Gastroesophageal sphincter (tissue), 4 donors: ENCODE measurements around the gene FYN. TPM values are rescaled to one million over a fixed set of nuclear protein-coding genes. Genes with fewer than 3 reads are reported as not detected.

Experiments used
- ATAC-seq: fragments of 150-250 bp; one replicate; pipeline ENCODE4 v1.9.1; 2016; ENCODE audit warnings: mild to moderate bottlenecking, moderate library complexity
- H3K27ac ChIP-seq, 4 donors: fragments of 200-600 bp; sonication (generic) in 3 of 4; 1 replicate in 3 of 4; 2 replicates in 1 of 4; pipeline ENCODE4 v1.5.1; 2016 to 2019
- H3K27me3 ChIP-seq: fragments of 200-600 bp; sonication (generic); one replicate; pipeline ENCODE4 v1.5.1; 2019
- H3K36me3 ChIP-seq, 2 donors: fragments of 200-600 bp; sonication (generic); one replicate each; pipeline ENCODE4 v1.5.1; 2019; ENCODE audit warnings: control low read depth in 1 of 2
- H3K4me1 ChIP-seq, 3 donors: fragments of 200-600 bp; sonication (generic); 1 replicate in 2 of 3; 2 replicates in 1 of 3; pipeline ENCODE4 v1.5.1; 2016 to 2019; ENCODE audit warnings: control low read depth in 2 of 3
- H3K4me3 ChIP-seq, 2 donors: fragments of 200-600 bp; sonication (generic); one replicate each; pipeline ENCODE4 v1.5.1; 2019; ENCODE audit warnings: mild to moderate bottlenecking in 1 of 2, moderate library complexity in 1 of 2
- H3K9me3 ChIP-seq, 3 donors: fragments of 200-600 bp; sonication (generic); one replicate each; pipeline ENCODE4 v1.5.1; 2017 to 2019; ENCODE audit warnings: control low read depth in 2 of 3
- EP300 ChIP-seq: sonication (generic); formaldehyde crosslinking; IDR thresholded peaks from one replicate; pipeline ENCODE4 v1.6.1; 2017; ENCODE audit warnings: antibody characterized with exemption, mild to moderate bottlenecking
- POLR2A ChIP-seq, 2 donors: fragments of 450-650 bp; IDR thresholded peaks; one replicate each; pipeline ENCODE4 v1.6.1; 2017; ENCODE audit warnings: antibody characterized with exemption in 2 of 2, mild to moderate bottlenecking in 2 of 2, moderate library complexity in 1 of 2
- POLR2AphosphoS5 ChIP-seq: sonication (generic); formaldehyde crosslinking; IDR thresholded peaks from one replicate; pipeline ENCODE4 v1.6.1; 2017; ENCODE audit warnings: antibody characterized with exemption
- WGBS, 2 donors: methylation state at CpG; one replicate each; pipeline ENCODE4 v1.1.5; 2018; ENCODE audit warnings: low coverage in 1 of 2; 5-methylcytosine and 5-hydroxymethylcytosine counted together
- total RNA-seq, 4 donors: library from RNA; depleted of rRNA; stranded (reverse); fragments of >200 nt; gene quantifications; one replicate each; pipeline ENCODE4 v1.1.0, GENCODE V29; 2016
- TF ChIP-seq, protein P1 (sequence below), 4 experiments: fragments of 200-600 bp in 2 of 4; fragments of 450-650 bp in 2 of 4; sonication (generic) in 1 of 4; IDR thresholded peaks; one replicate each; pipeline ENCODE4 v1.5.1; 2017 to 2019; ENCODE audit warnings: antibody characterized with exemption in 4 of 4, mild to moderate bottlenecking in 2 of 4, moderate library complexity in 2 of 4

The FYN gene
- total RNA-seq, 4 donors from 2014 or later: 58.6 to 101 (median 69.9) TPM

DNA sequence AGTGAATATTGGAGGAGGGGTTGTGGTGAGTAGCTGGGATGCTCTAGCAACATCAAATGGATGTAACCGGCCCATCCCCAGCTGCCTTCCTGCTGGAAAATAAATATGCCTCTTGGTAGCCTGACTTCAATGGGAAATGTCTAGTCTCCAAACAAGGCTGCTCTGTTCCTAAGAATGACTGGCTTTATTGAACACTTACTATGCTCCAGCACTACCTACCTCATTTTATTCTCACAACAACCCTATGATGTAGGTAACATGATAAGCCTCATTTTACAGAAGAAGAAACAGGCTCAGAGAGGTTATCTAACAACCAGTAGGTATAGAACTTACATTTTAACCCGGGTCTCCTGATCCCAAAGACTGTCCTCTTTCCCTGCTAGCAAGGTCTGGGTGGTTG is 93.6 kb downstream of the FYN start:
- no peak for ATAC-seq
- 92 to 96% methylated on average over 2 of the region's 2 CpGs for WGBS, 2 donors
- Histone ChIP-seq H3K4me3 (no peak overlapping the region), H3K36me3 (no peaks in the 10 kb centered on the region), H3K9me3 (no peaks in the 10 kb centered on the region), H3K4me1 (peaks cover 0 to 56% (median 6%) of the 10 kb centered on the region in 3 donors), H3K27me3 (no peaks in the 10 kb centered on the region), H3K27ac (no peak overlapping the region)
- no peak for TF ChIP-seq EP300
- TF ChIP-seq POLR2AphosphoS5: no peak
- no peak for TF ChIP-seq POLR2A (IDR thresholded peaks at IDR 0.05)
- TF ChIP-seq, protein P1, sequence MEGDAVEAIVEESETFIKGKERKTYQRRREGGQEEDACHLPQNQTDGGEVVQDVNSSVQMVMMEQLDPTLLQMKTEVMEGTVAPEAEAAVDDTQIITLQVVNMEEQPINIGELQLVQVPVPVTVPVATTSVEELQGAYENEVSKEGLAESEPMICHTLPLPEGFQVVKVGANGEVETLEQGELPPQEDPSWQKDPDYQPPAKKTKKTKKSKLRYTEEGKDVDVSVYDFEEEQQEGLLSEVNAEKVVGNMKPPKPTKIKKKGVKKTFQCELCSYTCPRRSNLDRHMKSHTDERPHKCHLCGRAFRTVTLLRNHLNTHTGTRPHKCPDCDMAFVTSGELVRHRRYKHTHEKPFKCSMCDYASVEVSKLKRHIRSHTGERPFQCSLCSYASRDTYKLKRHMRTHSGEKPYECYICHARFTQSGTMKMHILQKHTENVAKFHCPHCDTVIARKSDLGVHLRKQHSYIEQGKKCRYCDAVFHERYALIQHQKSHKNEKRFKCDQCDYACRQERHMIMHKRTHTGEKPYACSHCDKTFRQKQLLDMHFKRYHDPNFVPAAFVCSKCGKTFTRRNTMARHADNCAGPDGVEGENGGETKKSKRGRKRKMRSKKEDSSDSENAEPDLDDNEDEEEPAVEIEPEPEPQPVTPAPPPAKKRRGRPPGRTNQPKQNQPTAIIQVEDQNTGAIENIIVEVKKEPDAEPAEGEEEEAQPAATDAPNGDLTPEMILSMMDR (IDR thresholded peaks at IDR 0.05): no peak

DNA sequence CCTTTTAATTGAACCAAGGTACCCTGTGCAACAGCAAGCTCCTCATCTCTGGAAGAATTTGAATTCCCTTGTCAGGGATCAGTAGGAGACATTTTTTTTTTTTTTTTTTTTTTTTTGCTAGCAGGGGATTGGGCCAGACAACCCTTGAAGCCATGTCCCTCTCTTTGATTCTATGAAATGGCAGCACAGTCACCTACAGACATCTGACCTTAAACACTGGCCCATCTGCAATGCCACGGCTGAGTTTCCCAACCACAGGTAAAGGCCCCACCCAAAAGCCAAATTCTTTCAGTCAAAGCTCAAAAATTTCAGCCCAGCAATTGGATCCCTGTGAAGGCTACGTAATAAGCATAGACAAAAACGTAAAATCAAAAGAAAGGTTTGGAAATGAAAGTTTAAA is 94.2 kb downstream of the FYN start:
- peaks cover 0 to 53% (median 6%) of the 10 kb centered on the region in 3 donors for H3K4me1 ChIP-seq
- no peak for ATAC-seq
- H3K27me3 ChIP-seq: no peaks in the 10 kb centered on the region
- no peaks in the 10 kb centered on the region for H3K36me3 ChIP-seq
- WGBS, 2 donors: 97 to 100% methylated on average over 3 of the region's 3 CpGs
- no peak overlapping the region for H3K4me3 ChIP-seq
- TF ChIP-seq, protein P1 (IDR thresholded peaks at IDR 0.05): no peak
- no peak for TF ChIP-seq EP300
- TF ChIP-seq POLR2A (IDR thresholded peaks at IDR 0.05): no peak
- TF ChIP-seq POLR2AphosphoS5: no peak
- no peak overlapping the region for H3K27ac ChIP-seq
- no peaks in the 10 kb centered on the region for H3K9me3 ChIP-seq

DNA sequence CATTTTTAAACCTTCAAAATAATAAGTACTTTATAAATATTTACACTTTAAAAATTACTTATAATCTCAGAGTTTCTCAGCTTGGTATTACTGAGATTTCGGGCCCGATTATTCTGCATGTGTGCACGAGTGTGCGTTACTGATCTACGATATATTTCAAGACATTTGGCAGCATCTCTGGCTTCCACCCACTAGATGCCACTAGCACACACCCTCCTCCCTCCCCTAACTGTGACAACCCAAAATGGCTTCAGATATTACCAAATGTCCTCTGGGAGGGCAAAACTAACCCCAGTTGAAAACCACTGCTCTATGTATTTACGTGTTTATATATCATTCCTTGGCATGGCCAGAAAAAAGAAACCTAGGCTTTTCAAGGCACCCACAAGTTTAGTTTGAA is 95.9 kb downstream of the FYN start:
- WGBS, 2 donors: 80 to 87% methylated on average over 6 of the region's 6 CpGs
- Histone ChIP-seq H3K9me3 (no peaks in the 10 kb centered on the region), H3K27ac (peak overlapping the region in 2 of 4 donors; percentile 32 to 35), H3K36me3 (no peaks in the 10 kb centered on the region), H3K4me1 (peaks cover 0 to 45% (median 6%) of the 10 kb centered on the region in 3 donors), H3K27me3 (no peaks in the 10 kb centered on the region), H3K4me3 (no peak overlapping the region)
- no peak for ATAC-seq
- TF ChIP-seq EP300 (no peak), POLR2A (IDR thresholded peaks at IDR 0.05) (no peak), POLR2AphosphoS5 (no peak)

DNA sequence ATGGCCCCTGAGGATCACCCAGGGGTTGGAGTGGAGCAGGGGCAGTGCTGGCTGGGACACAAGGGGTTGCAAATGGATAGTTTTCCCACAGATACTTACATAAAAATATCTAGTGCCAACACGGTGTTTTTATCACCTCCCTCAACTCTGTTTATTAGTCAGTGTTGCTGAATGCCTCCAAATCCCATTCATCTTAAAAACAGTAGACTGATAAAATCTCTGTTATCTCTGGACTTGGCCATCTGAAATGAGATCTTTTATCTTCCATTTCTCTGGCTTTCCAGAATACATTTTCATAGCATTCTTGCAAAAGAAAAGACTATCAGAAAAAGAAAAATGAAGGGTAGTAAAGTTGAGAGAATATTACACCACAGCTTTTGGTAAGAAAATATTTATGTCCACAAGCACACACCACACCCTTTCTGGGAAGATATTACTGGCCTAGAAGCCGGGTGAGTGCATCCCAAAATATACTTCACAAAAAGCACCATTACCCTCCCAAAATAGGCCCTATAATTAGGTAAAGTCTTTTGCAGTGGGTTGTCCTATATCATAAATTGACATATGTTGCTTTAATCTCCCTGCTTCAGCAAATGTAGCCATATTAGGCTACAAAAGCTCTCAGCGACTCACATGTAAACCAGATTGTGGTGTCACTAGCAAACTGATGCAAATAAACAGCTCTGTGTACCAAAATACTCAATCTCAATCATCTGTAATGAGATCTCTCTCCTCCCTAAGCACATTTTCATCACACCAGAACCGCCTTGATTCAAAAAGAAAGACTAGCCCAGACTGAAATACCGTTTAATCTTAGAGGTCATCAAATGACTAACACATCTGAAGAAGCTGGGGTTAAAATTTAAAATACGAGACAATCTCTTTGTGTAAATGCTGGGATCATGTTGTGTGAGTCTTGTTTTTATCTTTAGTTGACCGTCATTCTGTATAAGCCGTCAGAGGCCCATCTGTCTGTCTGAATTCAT is 96.7 kb downstream of the FYN start:
- peak; percentile 56 for ATAC-seq
- WGBS, 2 donors: 57 to 68% methylated on average over 4 to 8 of the region's 8 CpGs
- peaks cover 0 to 44% (median 5%) of the 10 kb centered on the region in 3 donors for H3K4me1 ChIP-seq
- H3K9me3 ChIP-seq: no peaks in the 10 kb centered on the region
- no peaks in the 10 kb centered on the region for H3K36me3 ChIP-seq
- H3K27ac ChIP-seq: peak overlapping the region in 3 of 4 donors; percentile 1 to 57 (median 32)
- TF ChIP-seq, protein P1 (IDR thresholded peaks at IDR 0.05): no peak
- TF ChIP-seq EP300: no peak
- TF ChIP-seq POLR2A (IDR thresholded peaks at IDR 0.05): no peak
- TF ChIP-seq POLR2AphosphoS5: no peak
- no peak overlapping the region for H3K4me3 ChIP-seq
- no peaks in the 10 kb centered on the region for H3K27me3 ChIP-seq

DNA sequence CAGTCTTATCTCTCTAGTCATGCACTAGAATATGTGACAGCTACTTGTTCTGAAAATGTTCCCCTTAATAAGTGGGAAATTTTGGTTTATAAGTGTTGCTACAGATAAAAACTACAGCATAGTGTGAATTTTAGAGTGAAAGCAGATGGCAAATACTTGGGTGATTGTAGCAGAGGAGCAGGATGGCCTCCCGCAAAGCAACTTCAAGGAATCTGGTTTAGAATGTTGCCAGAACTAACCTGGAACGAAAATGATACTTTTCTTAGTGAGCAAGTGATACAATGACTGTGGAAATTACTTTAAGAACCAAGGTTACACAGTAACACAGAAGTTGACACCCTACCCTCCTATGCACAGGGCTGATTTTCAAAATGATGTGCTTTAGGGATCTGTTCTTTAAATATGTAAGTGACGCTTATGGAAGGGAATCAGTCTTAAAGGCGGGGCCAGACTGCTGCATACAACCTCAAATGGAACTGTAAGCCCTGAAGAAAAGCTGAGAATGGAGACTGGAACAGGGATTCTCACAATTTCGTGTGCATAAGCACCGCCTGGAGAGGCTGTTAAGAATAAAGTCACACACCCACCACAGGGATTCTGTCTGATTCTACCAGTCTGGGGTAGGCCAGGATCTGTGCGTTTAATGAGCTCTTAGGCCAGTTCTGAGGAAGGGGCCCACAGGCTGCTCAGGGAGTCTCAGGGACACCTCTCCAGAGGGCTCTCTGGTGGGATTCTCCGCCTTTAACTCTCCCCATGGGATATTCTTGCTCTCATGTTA is 97.9 kb downstream of the FYN start:
- H3K27ac ChIP-seq: peak overlapping the region in 2 of 4 donors; percentile 32 to 57
- no peaks in the 10 kb centered on the region for H3K9me3 ChIP-seq
- no peak for ATAC-seq
- no peaks in the 10 kb centered on the region for H3K27me3 ChIP-seq
- WGBS, 2 donors: 76 to 80% methylated on average over 6 to 7 of the region's 8 CpGs
- no peak overlapping the region for H3K4me3 ChIP-seq
- no peak for TF ChIP-seq POLR2A (IDR thresholded peaks at IDR 0.05)
- TF ChIP-seq, protein P1 (IDR thresholded peaks at IDR 0.05): no peak
- H3K4me1 ChIP-seq: peaks cover 0 to 35% (median 2%) of the 10 kb centered on the region in 3 donors
- H3K36me3 ChIP-seq: no peaks in the 10 kb centered on the region
